ENCODE data around the gene PRKRIP1. TPM values are rescaled to one million over a fixed set of nuclear protein-coding genes. Genes with fewer than 3 reads are reported as not detected.
A peak's percentile ranks its signal among the peaks of the same experiment; 100 is the strongest.

The PRKRIP1 gene
- total RNA-seq, 6 experiments from 2014 or later, result 6.1 to 9.8 (median 8.9) TPM

DNA sequence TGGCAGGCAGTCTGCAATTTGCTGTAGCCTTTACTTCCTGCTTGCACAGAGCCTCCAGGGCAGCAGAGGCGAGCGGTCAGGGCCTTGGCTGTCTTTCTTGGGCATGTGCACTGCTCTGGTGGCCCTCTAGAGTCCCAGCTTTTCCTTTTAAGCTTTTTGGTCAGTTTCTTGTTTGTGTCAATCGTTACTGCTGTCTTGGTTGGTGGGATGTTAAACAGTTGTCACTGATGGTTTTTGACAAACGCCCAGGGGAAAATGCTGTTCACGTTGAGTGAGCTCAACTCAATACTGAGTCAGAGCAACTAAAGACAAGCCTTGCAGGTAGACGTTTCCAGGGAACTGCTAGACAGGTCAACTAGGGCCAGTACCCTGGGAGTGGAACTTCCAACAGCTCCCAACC is 14.0 kb downstream of the PRKRIP1 start:
- 70% methylated on average over 4 of the region's 6 CpGs for WGBS (ENCODE audit: insufficient coverage, low coverage, low lambda C conversion rate, missing lambda C conversion rate)
- H3K4me1 ChIP-seq, result no peaks in the 10 kb centered on the region
- ATAC-seq, result no peak
- DNase-seq, result no peak
- TF ChIP-seq POLR2A (IDR thresholded peaks at IDR 0.05) (no peak), CTCF (IDR thresholded peaks at IDR 0.05) (no peak)
- no peak overlapping the region for H3K4me3 ChIP-seq
- no peaks in the 10 kb centered on the region for H3K9me3 ChIP-seq
- no peaks in the 10 kb centered on the region for H3K27me3 ChIP-seq
- H3K27ac ChIP-seq, result no peak overlapping the region
- H3K36me3 ChIP-seq, result peaks cover 0 to 61% (median 15%) of the 10 kb centered on the region in 4 donors
- intact Hi-C loops (cut with DNase I), result no loop called here

GRCh38 chr7:102410918-102411317 is 14.8 kb downstream of the PRKRIP1 start:
- no peak overlapping the region for H3K4me3 ChIP-seq
- H3K9me3 ChIP-seq, result no peaks in the 10 kb centered on the region
- no peaks in the 10 kb centered on the region for H3K27me3 ChIP-seq
- no peaks in the 10 kb centered on the region for H3K4me1 ChIP-seq
- no peak for DNase-seq
- 95% methylated on average over 4 of the region's 5 CpGs for WGBS (ENCODE audit: insufficient coverage, low coverage, low lambda C conversion rate, missing lambda C conversion rate)
- TF ChIP-seq POLR2A (IDR thresholded peaks at IDR 0.05) (no peak), CTCF (IDR thresholded peaks at IDR 0.05) (no peak)
- peaks cover 0 to 53% (median 11%) of the 10 kb centered on the region in 4 donors for H3K36me3 ChIP-seq
- ATAC-seq, result no peak
- no peak overlapping the region for H3K27ac ChIP-seq
- intact Hi-C loops (cut with DNase I), result no loop called here

DNA sequence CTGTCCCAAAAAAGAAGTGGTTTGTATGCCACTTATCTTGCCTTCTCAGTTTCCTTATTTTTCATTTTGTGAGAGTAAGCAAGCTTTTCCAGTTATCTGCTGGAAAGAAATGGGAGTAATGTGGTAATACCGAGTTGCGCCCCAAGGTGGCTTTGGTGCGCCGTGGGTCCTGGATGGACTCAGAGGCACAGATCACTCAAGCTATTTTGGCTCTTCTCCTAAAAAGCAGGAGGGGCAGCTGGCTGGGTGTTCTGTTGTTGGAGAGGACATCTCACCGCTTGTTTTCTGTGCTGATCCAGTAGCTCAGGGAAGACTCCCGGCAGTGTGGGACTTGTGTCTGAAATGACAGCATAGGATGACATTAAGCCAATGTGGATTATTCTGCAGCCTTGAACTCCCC is 16.4 kb downstream of the PRKRIP1 start:
- ATAC-seq, result peak; percentile 71 to 77 (median 74)

DNA sequence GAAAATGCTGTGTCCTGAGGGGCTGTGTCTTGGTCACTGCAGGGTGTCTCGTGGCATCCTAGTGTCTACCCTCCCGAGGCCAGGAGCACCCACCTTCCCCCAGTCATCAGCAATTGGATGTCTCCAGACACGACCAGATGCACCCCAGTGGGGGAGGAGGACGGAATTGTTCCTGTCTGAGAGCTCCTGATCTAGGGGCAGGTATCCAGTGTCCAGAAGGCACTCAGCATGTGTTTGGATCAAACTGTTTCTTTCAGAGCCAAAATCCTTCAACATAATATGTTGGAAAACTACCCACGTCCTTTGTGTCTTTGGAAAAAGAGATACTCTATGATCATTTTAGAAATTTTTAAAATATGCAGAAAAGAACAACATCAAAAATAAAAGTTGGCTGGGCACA is 16.9 kb downstream of the PRKRIP1 start:
- H3K4me1 ChIP-seq, result no peaks in the 10 kb centered on the region
- H3K36me3 ChIP-seq, result peaks cover 0 to 38% (median 2%) of the 10 kb centered on the region in 4 donors
- WGBS (ENCODE audit: insufficient coverage, low coverage, low lambda C conversion rate, missing lambda C conversion rate), result 83% methylated on average over 1 of the region's 5 CpGs
- no peak overlapping the region for H3K4me3 ChIP-seq
- no peak overlapping the region for H3K27ac ChIP-seq
- ATAC-seq (no peak), DNase-seq (no peak)
- H3K9me3 ChIP-seq, result no peaks in the 10 kb centered on the region
- H3K27me3 ChIP-seq, result no peaks in the 10 kb centered on the region
- TF ChIP-seq POLR2A (IDR thresholded peaks at IDR 0.05) (no peak), CTCF (IDR thresholded peaks at IDR 0.05) (no peak)
- intact Hi-C loops (cut with DNase I), result no loop called here

More for the DNA sequence above, 16.4 kb downstream of the PRKRIP1 start:
- Histone ChIP-seq H3K4me3 (no peak overlapping the region), H3K27me3 (no peaks in the 10 kb centered on the region), H3K4me1 (no peaks in the 10 kb centered on the region), H3K9me3 (no peaks in the 10 kb centered on the region), H3K36me3 (peaks cover 0 to 43% (median 4%) of the 10 kb centered on the region in 4 donors), H3K27ac (no peak overlapping the region)
- DNase-seq, result peak in 1 of 3 donors; percentile 29
- WGBS (ENCODE audit: insufficient coverage, low coverage, low lambda C conversion rate, missing lambda C conversion rate), result 56% methylated on average over 5 of the region's 6 CpGs
- TF ChIP-seq CTCF (IDR thresholded peaks at IDR 0.05) (peak; percentile 30 to 43 (median 34)), POLR2A (IDR thresholded peaks at IDR 0.05) (no peak)
- intact Hi-C loops (cut with DNase I), result no loop called here

DNA sequence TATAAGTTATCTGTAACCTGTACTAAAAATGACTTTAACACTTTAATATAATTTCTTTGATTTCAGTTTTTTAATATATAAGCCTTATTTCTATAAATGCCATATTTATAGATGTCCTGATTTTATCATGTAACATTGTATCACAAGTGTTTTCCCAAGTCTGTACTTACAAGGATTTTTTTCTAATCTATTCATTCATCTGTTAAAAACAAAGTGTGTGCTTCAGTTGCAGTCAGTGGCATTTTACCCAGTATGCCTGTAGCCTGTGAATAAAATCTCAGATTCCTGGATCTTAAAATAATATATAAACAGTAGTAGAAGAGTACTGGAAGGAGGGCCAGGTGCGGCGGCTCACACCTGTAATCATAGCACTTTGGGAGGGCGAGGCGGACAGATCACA is 17.4 kb downstream of the PRKRIP1 start:
- Histone ChIP-seq H3K4me3 (no peak overlapping the region), H3K27me3 (no peaks in the 10 kb centered on the region), H3K4me1 (no peaks in the 10 kb centered on the region), H3K27ac (no peak overlapping the region), H3K36me3 (peaks cover 0 to 37% (median 0%) of the 10 kb centered on the region in 4 donors), H3K9me3 (no peaks in the 10 kb centered on the region)
- TF ChIP-seq CTCF (IDR thresholded peaks at IDR 0.05) (no peak), POLR2A (IDR thresholded peaks at IDR 0.05) (no peak)
- no peak for DNase-seq
- intact Hi-C loops (cut with DNase I), result no loop called here
- 97% methylated on average over 4 of the region's 4 CpGs for WGBS (ENCODE audit: insufficient coverage, low coverage, low lambda C conversion rate, missing lambda C conversion rate)
- ATAC-seq, result no peak
